ENCODE data around the gene SYNCRIP.

DNA sequence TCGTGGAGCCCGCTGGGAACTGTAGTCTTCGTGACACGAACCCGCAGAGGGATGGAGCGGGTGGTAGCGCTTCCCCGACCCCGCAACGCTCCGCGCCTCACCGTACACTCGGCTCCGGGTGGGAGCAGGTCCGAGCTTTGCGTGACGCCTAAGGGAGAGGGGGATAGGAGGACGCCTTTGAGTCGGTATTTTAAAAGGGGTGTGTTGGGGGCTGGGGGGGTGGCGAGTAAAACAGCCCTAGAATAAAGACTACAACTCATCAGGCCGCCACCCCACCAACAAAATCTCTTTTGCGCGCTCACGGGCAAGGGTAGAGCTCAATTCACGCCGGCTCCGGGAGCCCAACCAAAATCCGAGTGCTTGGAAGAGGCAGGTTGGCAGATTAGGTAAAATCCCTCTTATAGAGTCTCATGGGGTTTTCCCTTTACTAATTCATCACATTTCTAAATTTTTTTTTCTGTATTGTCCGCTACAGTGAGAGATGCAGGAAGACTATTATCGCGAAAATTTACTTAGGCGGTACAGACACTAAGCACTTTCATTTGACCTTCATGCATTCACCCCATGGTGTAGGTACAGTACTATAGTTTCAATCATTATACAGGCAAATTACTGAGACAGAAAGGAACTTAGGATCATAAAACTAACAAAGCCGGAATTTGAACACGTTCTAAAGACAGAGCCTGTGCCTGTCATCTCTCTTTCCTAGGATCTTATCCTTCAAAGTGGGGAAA, 48.3 kb downstream of the SYNCRIP start:
- TF ChIP-seq, protein P1, sequence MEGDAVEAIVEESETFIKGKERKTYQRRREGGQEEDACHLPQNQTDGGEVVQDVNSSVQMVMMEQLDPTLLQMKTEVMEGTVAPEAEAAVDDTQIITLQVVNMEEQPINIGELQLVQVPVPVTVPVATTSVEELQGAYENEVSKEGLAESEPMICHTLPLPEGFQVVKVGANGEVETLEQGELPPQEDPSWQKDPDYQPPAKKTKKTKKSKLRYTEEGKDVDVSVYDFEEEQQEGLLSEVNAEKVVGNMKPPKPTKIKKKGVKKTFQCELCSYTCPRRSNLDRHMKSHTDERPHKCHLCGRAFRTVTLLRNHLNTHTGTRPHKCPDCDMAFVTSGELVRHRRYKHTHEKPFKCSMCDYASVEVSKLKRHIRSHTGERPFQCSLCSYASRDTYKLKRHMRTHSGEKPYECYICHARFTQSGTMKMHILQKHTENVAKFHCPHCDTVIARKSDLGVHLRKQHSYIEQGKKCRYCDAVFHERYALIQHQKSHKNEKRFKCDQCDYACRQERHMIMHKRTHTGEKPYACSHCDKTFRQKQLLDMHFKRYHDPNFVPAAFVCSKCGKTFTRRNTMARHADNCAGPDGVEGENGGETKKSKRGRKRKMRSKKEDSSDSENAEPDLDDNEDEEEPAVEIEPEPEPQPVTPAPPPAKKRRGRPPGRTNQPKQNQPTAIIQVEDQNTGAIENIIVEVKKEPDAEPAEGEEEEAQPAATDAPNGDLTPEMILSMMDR (IDR thresholded peaks at IDR 0.05), result no peak
- no peak for TF ChIP-seq POLR2A (IDR thresholded peaks at IDR 0.05)

All from lower leg skin (tissue), 3 donors.